Dermis microvascular lymphatic vessel endothelial cell (primary cell): Measurements from ENCODE around the gene DFFA. TPM values are rescaled to one million over a fixed set of nuclear protein-coding genes. Genes with fewer than 3 reads are reported as not detected.
"Not testable (repeated sequence)": the region's sequence is repeated elsewhere in the genome, so short reads cannot be mapped to it uniquely, and the experiment has no call there.

Experiments used
- DNase-seq, 2 donors: peaks; one replicate each; pipeline versions ENCODE4 v3.0.0 to v3.0.0-alpha.2; 2010; ENCODE audit warnings: low read depth in 2 of 2
- total RNA-seq: library from RNA; depleted of rRNA; stranded (reverse); fragments of >200 nt; gene quantifications from 2 replicates; pipeline ENCODE4 v1.2.1, GENCODE V29; 2014

Gene DFFA
- total RNA-seq, 1 donor from 2014 or later, result 38.3 TPM

DNA sequence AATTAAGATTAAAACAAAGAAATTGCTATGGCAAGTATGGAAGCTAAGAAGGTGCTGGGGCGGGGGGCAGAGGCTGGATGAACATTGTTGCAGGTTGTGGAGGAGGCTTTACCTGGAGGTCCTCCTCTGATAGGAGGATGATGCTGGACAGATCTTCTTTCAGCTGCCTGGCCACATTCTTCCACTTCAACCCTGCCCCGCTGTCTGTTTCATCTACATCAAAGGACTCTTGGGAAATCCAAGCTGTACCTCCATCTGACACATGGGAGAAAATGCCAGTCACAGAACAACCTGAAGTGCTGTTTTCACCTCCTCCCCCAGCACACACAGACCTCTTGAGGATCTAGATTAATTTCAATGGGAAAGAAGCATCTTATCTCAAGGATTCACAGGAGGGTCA lies 5.3 kb downstream of the DFFA start:
- no peak for DNase-seq

- DNase-seq, result peak in 1 of 2 donors; percentile 53
Measured at GRCh38 chr1:10459184-10459583, 13.1 kb downstream of the DFFA start.

- peak in 1 of 2 donors; percentile 42 for DNase-seq
Measured at GRCh38 chr1:10457875-10458274, 14.5 kb downstream of the DFFA start.

GRCh38 chr1:10457462-10457861 lies 14.9 kb downstream of the DFFA start:
- not testable (repeated sequence) for DNase-seq

DNA sequence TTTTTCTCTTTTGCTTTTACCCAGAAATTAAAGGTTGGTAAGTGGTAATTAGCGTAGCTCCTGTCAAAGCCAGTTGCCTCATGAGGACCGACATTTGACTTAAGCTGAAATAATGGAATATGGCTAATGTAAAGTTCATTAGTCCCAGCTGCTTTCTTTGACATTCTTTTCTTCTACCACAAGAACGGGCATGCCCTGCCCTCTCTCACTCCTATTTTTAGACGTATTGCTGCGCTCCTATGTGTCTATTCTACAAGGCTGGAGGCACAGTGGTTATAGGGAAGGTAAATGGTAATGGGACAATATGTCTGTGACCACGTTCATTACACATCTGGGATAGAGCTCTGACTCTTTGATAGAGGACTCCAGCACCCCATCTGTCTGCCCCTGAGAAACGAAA lies 15.7 kb downstream of the DFFA start:
- DNase-seq, result no peak

DNA sequence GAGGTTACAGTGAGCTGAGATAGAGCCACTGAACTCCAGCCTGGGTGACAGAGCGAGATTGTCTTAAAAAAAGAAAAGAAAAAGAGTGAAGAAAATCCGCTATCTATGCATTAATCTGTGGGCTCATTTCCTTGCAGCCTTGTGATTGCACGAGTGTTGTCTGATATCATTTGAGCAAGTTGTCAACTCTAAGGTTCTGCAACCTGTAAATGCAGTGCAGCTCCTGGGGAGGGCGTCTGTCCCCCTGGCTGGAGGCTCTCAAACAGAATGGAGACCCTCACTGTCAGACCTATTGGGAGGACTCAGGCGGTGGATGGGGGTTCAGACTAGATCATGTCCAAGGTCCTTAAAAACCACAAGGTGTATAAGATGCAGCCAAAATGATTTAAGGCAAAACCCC lies 16.3 kb downstream of the DFFA start:
- no peak for DNase-seq

- DNase-seq, result peak in 1 of 2 donors; percentile 12
Measured at GRCh38 chr1:10451287-10451686, 21.0 kb downstream of the DFFA start.

DNA sequence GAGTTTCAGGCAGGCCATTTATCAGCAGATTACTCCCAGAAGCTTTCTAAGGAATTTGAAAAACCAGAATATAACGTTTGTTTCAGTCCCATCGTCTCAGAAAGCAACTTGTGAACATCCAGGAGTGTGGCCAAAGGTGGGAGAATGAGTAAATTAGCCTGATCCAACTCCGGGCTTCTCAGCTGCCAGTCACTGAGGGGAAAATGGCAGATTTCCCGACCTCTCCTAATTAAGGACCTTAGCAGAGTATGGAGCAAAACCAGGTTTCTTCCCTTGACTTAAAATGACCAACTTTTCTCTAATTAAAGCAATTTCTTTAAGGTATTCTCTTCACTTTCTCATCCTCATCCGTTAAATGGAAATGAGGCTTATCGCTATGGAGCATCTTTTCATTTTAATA lies 21.5 kb downstream of the DFFA start:
- DNase-seq, result no peak

DNA sequence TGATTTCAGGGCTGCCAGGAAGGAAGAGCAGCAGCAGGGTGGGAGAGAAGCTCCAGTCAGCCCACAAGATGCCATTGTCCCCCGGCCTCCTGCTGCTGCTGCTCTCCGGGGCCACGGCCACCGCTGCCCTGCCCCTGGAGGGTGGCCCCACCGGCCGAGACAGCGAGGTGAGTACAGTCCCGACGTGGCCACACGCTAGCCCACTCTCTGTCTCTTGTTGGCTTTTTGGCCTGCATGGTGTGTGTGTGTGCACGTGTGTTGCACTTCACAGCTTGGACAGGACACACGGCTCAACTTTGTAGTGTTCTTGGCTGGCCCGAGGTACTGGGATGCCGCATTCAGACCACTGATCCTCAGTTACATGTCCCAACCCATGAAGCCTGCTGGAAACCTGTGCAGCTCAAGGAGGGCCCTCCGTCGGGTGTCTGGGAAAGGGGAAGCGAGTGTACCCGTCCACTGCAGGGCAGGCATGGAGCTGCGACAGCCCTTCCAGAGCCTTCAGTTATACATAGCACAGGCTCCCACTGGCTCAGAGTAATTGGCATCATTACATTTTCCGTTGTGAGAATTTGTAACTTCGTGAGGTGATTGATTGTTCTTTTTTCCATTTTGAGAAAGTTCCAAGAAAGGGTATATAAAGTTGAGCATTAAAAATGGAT lies 22.0 kb downstream of the DFFA start:
- no peak for DNase-seq

- no peak for DNase-seq
Measured at GRCh38 chr1:10449751-10450150, 22.6 kb downstream of the DFFA start, which contains the start of gene CORT. TSS of gene CORT (plus strand) at chr1:10450031. CDS start at chr1:10450224, 193 bp downstream.

- DNase-seq, result no peak
Measured at GRCh38 chr1:10446790-10447422, 25.4 kb downstream of the DFFA start.

GRCh38 chr1:10444795-10445397 lies 27.4 kb downstream of the DFFA start:
- DNase-seq, result no peak

DNA sequence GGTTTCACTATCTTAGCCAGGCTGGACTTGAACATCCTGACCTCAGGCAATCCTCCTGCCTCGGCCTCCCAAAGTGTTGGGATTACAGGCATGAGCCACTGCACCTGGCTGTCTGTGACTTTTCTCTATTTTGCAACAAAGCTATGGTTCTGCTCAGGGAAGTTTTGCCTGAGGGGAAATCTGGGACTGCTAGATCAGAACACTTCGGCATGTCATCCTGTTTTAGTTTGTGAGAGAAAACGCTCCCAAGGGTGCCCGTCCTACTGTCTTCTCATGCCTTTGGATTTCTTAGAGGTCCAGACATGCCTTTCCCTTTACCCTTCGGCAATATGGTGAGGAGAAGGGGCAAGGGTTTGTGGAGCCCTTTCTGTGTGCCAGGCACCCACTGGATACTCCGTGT lies 28.1 kb downstream of the DFFA start:
- DNase-seq, result no peak

DNA sequence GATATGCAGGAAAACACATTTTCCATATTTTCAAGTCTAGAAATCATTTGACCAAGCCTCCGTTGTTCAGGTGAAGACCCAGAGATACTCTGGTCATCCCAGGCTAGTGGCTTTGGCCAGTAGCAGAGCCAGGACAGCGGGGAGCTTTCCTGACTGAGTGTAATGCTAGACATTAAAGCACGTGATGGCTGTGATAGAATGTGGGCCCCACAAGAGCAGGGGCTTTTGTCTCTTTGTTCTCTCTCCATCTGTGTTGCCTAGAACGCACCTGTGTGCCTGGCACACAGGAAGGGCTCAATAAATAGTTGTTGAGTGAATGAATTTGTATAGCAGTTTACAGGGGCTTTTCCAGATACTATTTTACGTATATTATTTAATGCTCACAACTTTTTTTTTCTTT lies 31.5 kb downstream of the DFFA start:
- DNase-seq, result no peak

- DNase-seq, result no peak
Measured at GRCh38 chr1:10440305-10440704, 32.0 kb downstream of the DFFA start.

GRCh38 chr1:10438677-10439163 lies 33.6 kb downstream of the DFFA start:
- no peak for DNase-seq

DNA sequence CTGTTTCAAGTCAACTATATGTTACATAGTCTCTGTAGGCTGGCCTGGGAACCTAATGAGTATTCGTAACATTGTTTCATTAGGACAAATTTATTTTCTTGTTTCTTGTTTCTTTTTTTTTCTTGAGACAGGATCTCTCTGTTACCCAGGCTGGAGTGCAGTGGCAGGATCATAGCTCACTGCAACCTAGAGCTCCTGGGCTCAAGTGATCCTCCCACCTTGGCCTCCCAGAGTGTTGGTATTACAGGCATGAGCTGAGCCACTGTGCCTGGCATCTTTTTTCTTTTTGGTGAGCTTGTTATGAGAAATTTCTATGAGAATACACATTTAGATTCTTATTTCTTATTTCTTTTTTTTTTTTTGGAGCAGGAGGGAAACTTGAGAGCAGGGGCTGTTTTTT lies 35.3 kb downstream of the DFFA start:
- DNase-seq, result no peak

DNA sequence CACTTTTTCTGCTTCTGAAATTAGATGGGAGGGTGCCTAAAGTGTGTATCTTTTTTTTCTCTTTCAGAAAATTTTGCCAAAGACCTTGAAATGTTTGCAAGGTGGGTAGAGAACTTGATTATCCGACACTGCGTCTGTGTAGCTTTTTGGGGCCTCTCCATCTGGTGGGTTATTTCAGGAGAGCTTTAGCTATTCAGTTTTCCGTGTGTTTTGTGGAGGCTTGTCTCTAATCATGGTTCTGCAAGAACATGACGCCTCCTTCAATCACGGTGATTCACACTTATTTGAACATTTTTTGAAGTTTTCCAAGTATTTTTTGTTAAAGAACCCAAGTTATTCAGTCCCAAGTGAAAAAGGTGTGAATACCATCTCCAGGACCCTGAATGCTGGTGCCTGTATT lies 37.7 kb downstream of the DFFA start:
- no peak for DNase-seq

- no peak for DNase-seq
Measured at GRCh38 chr1:10433790-10434189, 38.5 kb downstream of the DFFA start.

- DNase-seq, result no peak
Measured at GRCh38 chr1:10432910-10433700, 39.2 kb downstream of the DFFA start.

- no peak for DNase-seq
Measured at GRCh38 chr1:10431070-10431730, 41.1 kb downstream of the DFFA start.
